ENCODE data around the gene ABCA7.

The ABCA7 gene

DNA sequence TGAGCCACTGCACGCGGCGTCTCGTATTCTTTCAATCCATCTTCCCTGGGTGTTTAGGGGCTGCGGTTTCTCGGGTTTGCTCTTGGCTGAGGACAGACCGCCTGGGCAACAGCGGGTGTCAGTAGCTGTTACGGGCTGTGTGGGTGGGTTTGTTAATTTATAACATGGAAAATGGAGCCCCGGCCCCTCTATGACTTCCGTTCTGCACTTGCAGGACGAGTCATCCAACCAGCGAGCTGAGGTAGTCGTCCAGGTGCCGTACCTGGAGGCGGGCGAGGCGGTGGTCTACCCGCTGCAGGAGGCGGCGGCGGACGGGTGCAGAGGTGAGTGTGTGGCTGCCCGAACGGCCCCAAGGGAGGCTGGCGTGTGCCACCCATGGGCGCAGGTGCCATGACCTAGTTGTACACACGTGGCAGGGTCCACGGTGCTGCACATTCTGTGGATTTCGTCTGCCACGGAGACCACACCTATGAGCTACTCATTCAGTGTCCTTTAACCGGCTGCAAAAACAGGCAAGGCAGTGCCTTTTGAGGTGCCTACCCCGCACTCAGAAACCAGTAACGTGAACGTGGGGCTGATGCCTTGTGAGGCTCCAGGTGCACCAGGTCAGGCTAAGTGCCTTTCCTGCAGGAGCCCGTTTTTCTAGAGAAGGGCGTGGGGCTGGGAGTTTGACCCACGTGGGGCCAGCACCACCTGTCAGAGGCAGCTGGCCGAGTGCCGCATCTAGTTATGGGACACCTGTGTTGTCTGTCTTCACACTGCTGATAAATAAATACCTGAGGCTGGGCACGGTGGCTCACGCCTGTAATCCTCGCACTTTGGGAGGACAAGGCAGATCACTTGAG lies 44.3 kb downstream of the ABCA7 start:
- Histone ChIP-seq H3K4me1 (ENCODE audit: control insufficient read depth, insufficient read depth, low read length) (peaks cover 9% of the 10 kb centered on the region), H3K4me2 (ENCODE audit: low read length) (no peak overlapping the region), H3K4me3 (ENCODE audit: low read length) (no peak overlapping the region), H3K36me3 (ENCODE audit: insufficient read depth, low read length) (peaks cover 18% of the 10 kb centered on the region), H3K9ac (ENCODE audit: low read depth, low read length) (no peak overlapping the region), H3K9me3 (replicated peaks; ENCODE audit: low read length) (no peaks in the 10 kb centered on the region), H3K27me3 (ENCODE audit: control insufficient read depth, insufficient read depth, low read length) (peaks cover 17% of the 10 kb centered on the region)

DNA sequence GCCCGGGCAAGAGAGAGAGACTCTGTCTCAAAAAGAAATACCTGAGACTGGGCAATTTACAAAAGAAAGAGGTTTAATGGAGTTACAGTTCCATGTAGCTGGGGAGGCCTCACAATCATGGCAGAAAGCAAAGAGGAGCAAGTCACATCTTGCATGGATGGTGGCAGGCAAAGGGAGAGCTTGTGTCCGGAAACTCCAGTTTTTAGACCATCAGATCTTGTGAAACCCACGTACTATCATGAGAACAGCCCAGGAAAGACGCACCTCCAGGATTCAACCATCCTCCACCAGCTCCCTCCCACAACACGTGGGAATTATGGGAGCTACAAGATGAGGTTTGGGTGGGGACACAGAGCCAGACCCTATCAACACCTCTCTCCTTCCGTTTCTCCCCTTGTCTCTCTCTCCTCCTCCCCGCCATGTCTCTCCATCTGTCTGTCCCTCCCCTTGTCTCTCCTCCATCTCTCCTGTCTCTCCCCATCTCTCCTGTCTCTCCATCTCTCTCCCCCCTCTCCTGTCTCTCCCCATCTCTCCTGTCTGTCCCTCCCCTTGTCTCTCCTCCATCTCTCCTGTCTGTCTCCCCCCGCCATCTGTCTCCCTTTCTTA lies 45.2 kb downstream of the ABCA7 start:
- peaks cover 23% of the 10 kb centered on the region for H3K36me3 ChIP-seq (ENCODE audit: insufficient read depth, low read length)
- no peaks in the 10 kb centered on the region for H3K9me3 ChIP-seq (replicated peaks; ENCODE audit: low read length)
- H3K4me1 ChIP-seq (ENCODE audit: control insufficient read depth, insufficient read depth, low read length): peaks cover 9% of the 10 kb centered on the region
- no peak overlapping the region for H3K4me3 ChIP-seq (ENCODE audit: low read length)
- no peak overlapping the region for H3K4me2 ChIP-seq (ENCODE audit: low read length)
- peaks cover 17% of the 10 kb centered on the region for H3K27me3 ChIP-seq (ENCODE audit: control insufficient read depth, insufficient read depth, low read length)
- no peak overlapping the region for H3K9ac ChIP-seq (ENCODE audit: low read depth, low read length)

DNA sequence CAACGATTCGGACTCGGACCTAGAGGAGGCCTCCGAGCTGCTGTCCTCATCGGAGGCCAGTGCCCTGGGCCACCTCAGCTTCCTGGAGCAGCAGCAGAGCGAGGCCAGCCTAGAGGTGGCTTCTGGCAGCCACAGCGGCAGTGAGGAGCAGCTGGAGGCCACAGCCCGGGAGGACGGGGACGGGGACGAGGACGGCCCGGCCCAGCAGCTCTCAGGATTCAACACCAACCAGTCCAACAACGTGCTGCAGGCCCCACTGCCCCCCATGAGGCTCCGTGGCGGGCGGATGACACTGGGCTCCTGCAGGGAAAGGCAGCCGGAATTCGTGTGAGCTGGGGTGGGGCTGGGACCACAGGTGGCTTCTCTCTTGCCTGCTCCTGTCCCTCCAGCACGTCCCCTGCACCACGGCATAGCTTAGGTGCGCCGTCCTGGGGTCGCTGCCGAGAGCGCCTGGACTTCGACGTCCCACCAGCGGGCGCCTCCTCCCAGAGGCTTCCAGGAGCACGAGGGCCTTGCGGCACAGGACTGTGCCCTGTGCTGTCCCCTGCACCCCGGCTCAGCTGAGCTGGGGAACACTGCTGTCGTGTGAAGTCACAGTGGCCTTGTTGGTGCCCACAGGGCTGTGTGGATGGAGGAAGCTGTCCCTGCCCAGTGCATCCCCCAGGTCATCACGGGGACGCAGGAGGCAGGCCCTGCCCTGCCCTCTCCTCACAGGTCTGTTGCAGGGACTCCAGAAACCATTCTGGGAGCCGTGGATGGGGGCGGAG lies 46.0 kb downstream of the ABCA7 start:
- H3K36me3 ChIP-seq (ENCODE audit: insufficient read depth, low read length): peaks cover 23% of the 10 kb centered on the region
- H3K9ac ChIP-seq (ENCODE audit: low read depth, low read length): no peak overlapping the region
- H3K9me3 ChIP-seq (replicated peaks; ENCODE audit: low read length): no peaks in the 10 kb centered on the region
- no peak overlapping the region for H3K4me3 ChIP-seq (ENCODE audit: low read length)
- no peak overlapping the region for H3K4me2 ChIP-seq (ENCODE audit: low read length)
- H3K27me3 ChIP-seq (ENCODE audit: control insufficient read depth, insufficient read depth, low read length): peaks cover 17% of the 10 kb centered on the region
- peaks cover 9% of the 10 kb centered on the region for H3K4me1 ChIP-seq (ENCODE audit: control insufficient read depth, insufficient read depth, low read length)

DNA sequence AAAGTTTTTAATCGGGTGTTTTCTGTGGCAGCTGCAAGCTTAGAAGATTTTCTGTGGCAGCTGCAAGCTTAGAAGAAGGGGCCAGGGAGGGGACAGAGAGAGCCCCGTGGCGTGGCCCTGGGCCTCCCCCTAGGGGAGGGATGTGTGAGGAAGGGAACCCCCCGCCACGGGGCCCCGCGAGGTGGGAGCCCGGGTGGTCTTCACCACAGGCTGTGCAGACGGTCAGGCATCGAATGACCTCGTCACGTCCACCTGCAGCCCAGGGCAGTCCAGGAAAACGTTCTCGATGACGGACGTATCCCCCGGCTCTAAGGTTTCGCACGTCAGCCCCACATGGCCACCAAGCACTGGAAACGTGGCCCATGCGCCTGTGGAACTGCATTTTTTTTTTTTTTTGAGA lies 46.7 kb downstream of the ABCA7 start:
- H3K4me1 ChIP-seq (ENCODE audit: control insufficient read depth, insufficient read depth, low read length): peaks cover 8% of the 10 kb centered on the region
- H3K36me3 ChIP-seq (ENCODE audit: insufficient read depth, low read length): peaks cover 28% of the 10 kb centered on the region
- H3K4me3 ChIP-seq (ENCODE audit: low read length): no peak overlapping the region
- H3K9me3 ChIP-seq (replicated peaks; ENCODE audit: low read length): no peaks in the 10 kb centered on the region
- H3K27me3 ChIP-seq (ENCODE audit: control insufficient read depth, insufficient read depth, low read length): peaks cover 17% of the 10 kb centered on the region
- H3K9ac ChIP-seq (ENCODE audit: low read depth, low read length): no peak overlapping the region
- H3K4me2 ChIP-seq (ENCODE audit: low read length): no peak overlapping the region

DNA sequence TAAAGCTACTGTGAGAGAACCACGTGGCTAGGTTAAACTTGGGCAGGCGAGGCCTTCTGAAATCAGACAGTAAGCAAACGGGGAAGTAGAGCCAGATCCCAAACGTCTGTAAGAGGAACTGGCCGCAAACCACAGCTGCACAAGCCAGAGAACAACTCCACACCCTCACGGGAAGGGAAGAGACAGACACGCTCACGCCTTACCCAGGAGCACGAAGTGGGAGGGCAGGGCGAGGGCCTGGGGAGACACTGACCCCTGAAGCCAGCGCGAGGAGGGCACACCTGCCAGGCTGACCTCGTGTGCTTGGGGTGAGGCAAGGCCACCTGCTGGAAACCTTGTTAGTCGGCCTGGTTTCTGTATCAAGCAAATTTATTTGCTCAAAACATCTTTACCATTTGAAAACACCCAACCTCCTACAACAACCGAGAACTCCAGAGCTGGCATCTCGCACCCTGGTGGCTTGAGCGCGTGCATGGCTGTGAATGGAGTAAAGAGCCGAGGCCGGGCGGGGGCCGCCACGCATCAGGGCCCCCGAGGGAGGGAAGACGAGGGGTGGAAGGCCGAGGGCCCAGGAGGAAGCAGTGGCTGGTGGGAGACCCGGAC lies 48.0 kb downstream of the ABCA7 start:
- peaks cover 17% of the 10 kb centered on the region for H3K27me3 ChIP-seq (ENCODE audit: control insufficient read depth, insufficient read depth, low read length)
- peaks cover 35% of the 10 kb centered on the region for H3K36me3 ChIP-seq (ENCODE audit: insufficient read depth, low read length)
- H3K4me3 ChIP-seq (ENCODE audit: low read length): no peak overlapping the region
- H3K9ac ChIP-seq (ENCODE audit: low read depth, low read length): no peak overlapping the region
- H3K4me2 ChIP-seq (ENCODE audit: low read length): no peak overlapping the region
- no peaks in the 10 kb centered on the region for H3K9me3 ChIP-seq (replicated peaks; ENCODE audit: low read length)
- H3K4me1 ChIP-seq (ENCODE audit: control insufficient read depth, insufficient read depth, low read length): no peaks in the 10 kb centered on the region

DNA sequence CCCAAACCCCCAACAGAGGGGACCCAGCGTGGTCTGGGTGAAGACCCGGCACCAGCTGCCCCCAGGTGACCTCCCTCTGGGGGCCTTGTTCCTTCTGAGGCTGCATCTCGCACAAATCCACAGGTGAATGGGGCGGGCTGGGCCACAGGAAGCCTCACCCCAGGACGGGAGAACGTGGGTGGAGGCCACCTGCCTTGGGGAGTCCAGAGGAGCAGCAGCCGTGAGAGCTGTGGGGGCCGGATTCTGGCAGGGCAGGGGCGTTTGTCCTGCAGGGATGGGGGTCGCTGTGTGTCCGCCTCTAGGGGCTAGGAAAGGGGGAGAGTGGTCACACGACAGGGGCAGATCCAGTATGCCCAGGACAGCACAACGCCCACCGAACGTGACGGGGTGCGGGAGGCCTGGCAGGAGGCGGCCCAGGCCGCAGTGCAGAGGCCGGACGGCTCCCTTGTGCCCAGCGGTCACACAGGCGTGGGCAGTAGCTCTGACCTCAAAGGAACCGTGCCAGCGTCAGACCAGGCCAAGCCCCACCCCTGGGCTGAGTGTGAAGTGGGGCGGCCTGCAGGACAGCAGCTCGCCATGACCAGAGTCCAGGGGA lies 48.6 kb downstream of the ABCA7 start:
- Histone ChIP-seq H3K9ac (ENCODE audit: low read depth, low read length) (no peak overlapping the region), H3K9me3 (replicated peaks; ENCODE audit: low read length) (no peaks in the 10 kb centered on the region), H3K27me3 (ENCODE audit: control insufficient read depth, insufficient read depth, low read length) (peaks cover 17% of the 10 kb centered on the region), H3K36me3 (ENCODE audit: insufficient read depth, low read length) (peaks cover 35% of the 10 kb centered on the region), H3K4me1 (ENCODE audit: control insufficient read depth, insufficient read depth, low read length) (peaks cover 4% of the 10 kb centered on the region), H3K4me2 (ENCODE audit: low read length) (no peak overlapping the region), H3K4me3 (ENCODE audit: low read length) (no peak overlapping the region)

DNA sequence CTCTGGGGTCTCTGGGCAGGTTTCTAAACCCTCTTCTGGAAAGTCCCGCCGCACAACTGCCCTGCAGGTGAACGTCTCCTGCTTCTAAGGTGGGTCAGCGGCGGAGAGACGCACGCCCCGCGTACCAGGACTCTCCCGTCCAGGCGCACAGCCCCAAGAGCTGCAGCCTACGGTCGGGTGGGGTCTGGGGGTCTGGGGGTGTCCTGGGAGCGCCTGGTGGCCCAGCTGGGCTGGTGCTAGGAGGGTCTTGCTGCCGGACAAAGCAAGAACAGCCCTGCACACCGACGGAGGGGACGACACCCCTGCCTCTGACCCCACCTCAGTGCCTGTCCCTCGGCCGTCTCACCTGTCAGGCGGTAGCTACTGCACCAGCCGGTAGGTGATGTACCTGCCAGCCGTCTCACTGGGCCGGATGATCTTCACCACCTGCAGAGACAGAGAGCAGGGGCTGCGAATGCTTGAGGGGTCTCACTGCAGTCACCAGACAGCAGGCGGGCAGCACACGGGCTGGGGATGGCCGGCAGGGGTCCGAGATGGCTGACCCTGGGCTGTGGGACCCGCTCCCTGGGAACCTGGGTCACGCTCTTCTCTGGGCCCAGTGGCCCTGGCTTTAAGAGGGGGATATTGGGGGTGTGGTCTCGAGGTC lies 49.3 kb downstream of the ABCA7 start:
- peaks cover 14% of the 10 kb centered on the region for H3K27me3 ChIP-seq (ENCODE audit: control insufficient read depth, insufficient read depth, low read length)
- no peak overlapping the region for H3K9ac ChIP-seq (ENCODE audit: low read depth, low read length)
- no peak overlapping the region for H3K4me3 ChIP-seq (ENCODE audit: low read length)
- peaks cover 11% of the 10 kb centered on the region for H3K4me1 ChIP-seq (ENCODE audit: control insufficient read depth, insufficient read depth, low read length)
- H3K4me2 ChIP-seq (ENCODE audit: low read length): no peak overlapping the region
- H3K36me3 ChIP-seq (ENCODE audit: insufficient read depth, low read length): peaks cover 35% of the 10 kb centered on the region
- no peaks in the 10 kb centered on the region for H3K9me3 ChIP-seq (replicated peaks; ENCODE audit: low read length)

DNA sequence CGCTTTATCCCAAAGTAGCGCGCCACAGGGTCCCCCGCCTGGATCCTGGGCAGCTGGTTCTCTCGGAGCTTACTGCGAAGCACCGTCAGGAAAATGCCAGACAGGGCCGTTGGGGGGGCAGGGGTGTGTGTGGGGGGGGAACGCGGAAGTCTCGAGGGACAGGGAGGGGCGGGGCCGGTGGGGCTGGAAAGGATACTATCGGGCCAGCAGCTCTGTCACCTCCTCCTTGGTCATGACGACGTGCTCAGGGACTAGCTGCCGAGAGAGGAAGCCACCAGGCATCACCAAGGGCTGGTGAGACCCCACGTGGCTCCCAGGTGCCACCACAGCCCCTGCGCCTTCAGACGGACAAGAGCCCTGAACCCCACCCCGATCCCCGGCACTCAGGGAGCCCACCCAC lies 50.0 kb downstream of the ABCA7 start:
- Histone ChIP-seq H3K4me1 (ENCODE audit: control insufficient read depth, insufficient read depth, low read length) (peaks cover 11% of the 10 kb centered on the region), H3K4me3 (ENCODE audit: low read length) (no peak overlapping the region), H3K27me3 (ENCODE audit: control insufficient read depth, insufficient read depth, low read length) (peaks cover 10% of the 10 kb centered on the region), H3K4me2 (ENCODE audit: low read length) (no peak overlapping the region), H3K36me3 (ENCODE audit: insufficient read depth, low read length) (peaks cover 35% of the 10 kb centered on the region), H3K9ac (ENCODE audit: low read depth, low read length) (no peak overlapping the region), H3K9me3 (replicated peaks; ENCODE audit: low read length) (no peaks in the 10 kb centered on the region)

DNA sequence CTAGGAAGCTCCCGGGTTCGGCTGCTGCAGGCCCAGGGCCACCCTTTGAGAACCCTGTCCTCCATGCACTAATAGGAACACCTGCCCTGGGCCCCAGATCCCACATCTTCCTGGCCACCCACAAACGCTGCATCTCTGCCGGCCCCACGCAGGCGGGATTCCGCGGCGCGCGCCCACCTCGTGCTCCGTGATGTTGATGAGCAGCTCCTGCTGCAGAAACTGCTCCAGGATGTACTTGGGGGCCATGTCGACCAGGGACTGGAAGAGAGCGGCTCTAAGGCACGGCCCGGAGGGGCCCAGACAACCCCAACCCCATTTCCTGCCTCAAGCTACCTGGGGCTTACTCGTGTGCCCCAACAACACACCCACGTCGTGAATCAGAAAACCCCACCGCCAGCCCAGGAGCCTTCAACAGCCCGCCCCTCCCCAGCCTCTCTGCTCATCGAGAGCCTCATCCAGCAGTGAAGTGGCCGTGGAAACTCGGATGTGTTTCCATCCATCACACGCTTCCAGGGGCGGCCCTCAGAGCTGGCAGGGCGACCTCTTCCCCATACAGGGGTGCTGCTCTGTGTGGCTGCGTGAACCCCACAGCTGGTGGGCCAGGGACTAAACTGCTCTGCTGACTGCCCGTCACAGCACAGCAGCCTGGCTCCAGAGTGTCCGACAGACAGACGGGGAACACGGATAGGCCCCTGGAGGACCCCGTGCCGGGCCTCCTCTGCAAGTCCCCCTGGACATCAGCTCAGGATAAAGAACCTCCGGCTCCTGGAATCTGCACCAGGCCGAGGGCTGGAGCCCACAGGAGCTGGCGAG lies 51.0 kb downstream of the ABCA7 start:
- H3K9me3 ChIP-seq (replicated peaks; ENCODE audit: low read length): no peaks in the 10 kb centered on the region
- no peak overlapping the region for H3K4me2 ChIP-seq (ENCODE audit: low read length)
- H3K4me3 ChIP-seq (ENCODE audit: low read length): no peak overlapping the region
- H3K4me1 ChIP-seq (ENCODE audit: control insufficient read depth, insufficient read depth, low read length): peaks cover 15% of the 10 kb centered on the region
- H3K27me3 ChIP-seq (ENCODE audit: control insufficient read depth, insufficient read depth, low read length): peaks cover 3% of the 10 kb centered on the region
- H3K36me3 ChIP-seq (ENCODE audit: insufficient read depth, low read length): peaks cover 35% of the 10 kb centered on the region
- H3K9ac ChIP-seq (ENCODE audit: low read depth, low read length): no peak overlapping the region

DNA sequence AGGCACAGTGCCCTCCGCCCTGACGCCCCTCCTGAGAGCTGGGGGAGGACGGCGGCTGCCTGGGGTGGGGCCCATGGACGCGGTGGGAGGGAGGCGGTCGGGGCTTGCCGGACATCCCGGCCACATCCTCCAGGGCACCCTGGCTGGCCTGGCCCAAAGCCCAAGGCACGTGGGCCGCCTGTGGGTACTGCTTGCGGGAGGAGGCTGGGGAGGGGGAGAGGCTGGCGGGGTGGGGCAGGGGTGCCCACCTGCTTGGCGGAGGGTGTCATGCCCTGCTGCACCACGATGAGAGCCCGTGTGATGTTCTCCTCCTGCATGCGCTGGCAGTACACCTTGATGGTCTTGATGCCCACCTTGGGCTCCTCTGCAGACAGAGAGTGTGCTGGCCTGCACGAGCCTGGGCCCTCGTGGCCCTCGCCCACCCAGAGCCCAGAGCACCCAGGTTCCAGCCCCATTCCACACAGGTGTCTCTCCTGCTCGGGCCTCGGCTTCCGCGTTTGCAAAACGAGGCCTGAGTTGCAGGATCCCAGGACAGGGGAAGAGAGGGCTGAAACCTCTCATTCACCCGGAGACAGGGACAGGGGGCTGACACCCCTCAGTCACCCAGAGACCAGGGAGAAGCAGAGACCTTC lies 51.8 kb downstream of the ABCA7 start:
- Histone ChIP-seq H3K36me3 (ENCODE audit: insufficient read depth, low read length) (peaks cover 35% of the 10 kb centered on the region), H3K9me3 (replicated peaks; ENCODE audit: low read length) (no peaks in the 10 kb centered on the region), H3K4me3 (ENCODE audit: low read length) (no peak overlapping the region), H3K9ac (ENCODE audit: low read depth, low read length) (no peak overlapping the region), H3K27me3 (ENCODE audit: control insufficient read depth, insufficient read depth, low read length) (no peaks in the 10 kb centered on the region), H3K4me1 (ENCODE audit: control insufficient read depth, insufficient read depth, low read length) (peaks cover 15% of the 10 kb centered on the region), H3K4me2 (ENCODE audit: low read length) (no peak overlapping the region)
